HG03575 (cell line): ENCODE results near the gene PHF14.
"Not testable (repeated sequence)": the region's sequence is repeated elsewhere in the genome, so short reads cannot be mapped to it uniquely, and the experiment has no call there.

ENCODE experiments used
- ATAC-seq: cut with Tn5 transposase; IDR thresholded peaks from one replicate; pipeline ENCODE4 v1.9.1; 2021; ENCODE audit not compliant: unreplicated experiment, insufficient number of reproducible peaks, low FRiP score; ENCODE audit errors: extremely low read depth

Gene PHF14

GRCh38 chr7:10972174-10972573 lies 1.5 kb upstream of the PHF14 start:
- no peak for ATAC-seq

DNA sequence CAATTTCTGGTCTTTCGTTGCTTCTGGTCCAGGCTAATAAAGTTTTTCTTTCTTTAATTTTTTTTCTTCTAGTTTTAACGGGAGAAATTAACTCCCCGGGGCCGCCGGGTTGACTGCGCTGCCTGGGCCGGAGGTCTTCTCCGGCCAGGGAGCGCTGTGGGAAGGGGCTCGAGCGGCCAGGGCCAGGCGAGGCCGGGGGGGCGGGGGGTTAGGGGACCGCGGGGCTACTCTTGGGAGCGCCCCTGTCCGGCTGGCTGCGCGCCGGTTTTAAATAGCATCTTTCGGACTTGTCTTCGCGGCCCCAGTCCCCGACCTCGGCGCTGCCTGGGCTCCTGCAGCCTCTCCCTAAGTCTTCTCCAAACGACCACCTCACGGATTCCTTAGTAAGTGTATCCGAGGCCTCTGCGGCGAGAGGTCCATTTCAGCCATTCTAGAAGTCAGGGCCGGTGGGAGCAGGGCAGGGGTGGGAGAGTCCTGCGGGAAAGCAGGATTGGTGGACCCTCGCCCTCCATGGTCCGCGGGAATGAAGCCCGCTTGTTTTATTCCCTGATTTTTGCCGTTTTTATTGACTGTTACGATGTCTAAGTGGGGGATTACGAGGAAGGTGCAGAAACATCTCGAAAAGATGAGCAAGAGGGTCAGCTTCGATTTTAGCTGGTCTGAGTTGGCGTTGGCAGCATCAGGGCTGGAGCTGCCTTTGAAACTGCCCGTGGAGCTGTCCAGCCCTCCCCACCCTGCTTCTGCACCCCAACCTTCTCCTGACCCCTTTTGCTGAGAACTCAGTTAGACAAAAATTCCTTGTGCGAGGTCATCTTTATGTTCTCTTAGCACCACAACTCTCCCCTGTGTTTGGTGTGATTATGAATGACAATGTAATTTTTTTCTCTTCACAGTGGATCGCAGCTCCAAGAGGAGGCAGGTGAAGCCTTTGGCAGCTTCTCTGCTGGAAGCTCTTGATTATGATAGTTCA lies 555 bp downstream of the PHF14 start:
- ATAC-seq, result peak; percentile 2

DNA sequence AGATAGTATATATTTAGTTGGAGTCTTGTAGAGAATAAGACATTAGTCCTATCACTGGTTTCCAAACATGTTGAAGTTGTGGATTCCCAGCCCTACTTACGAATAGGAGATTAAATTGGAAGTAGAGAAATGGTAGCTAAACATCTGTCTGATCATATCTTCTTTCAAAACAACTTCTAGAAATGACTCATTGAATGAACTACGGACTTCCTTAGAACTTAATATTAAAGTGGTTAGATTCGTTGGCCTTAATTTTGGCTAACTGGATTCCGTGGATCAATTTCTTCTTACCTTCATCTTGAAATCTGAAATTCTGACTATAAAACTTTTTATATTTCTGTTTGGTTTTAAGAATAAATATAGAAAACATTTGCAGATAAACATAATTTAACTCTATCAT lies 3.4 kb downstream of the PHF14 start:
- ATAC-seq, result no peak

DNA sequence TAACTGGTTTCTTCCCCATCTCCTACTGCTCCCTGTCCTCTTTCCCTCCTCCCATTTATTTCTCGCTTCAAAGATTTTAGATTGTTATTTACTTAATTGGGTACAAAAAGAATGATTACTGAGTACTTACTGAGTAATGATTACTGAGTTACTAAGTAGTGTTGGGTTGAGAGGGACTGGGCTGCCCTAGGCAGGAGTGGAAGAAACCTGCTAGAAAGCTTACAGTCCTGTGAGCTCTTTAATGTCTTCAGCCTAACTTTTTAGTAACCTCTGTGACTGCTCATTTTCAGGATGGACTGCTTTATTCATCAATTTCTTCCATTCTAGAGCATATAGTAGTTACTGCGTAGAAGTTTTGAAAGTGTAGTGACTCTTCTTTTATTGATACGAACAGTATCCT lies 7.6 kb downstream of the PHF14 start:
- no peak for ATAC-seq

GRCh38 chr7:10990748-10991147 lies 17.1 kb downstream of the PHF14 start:
- not testable (repeated sequence) for ATAC-seq

DNA sequence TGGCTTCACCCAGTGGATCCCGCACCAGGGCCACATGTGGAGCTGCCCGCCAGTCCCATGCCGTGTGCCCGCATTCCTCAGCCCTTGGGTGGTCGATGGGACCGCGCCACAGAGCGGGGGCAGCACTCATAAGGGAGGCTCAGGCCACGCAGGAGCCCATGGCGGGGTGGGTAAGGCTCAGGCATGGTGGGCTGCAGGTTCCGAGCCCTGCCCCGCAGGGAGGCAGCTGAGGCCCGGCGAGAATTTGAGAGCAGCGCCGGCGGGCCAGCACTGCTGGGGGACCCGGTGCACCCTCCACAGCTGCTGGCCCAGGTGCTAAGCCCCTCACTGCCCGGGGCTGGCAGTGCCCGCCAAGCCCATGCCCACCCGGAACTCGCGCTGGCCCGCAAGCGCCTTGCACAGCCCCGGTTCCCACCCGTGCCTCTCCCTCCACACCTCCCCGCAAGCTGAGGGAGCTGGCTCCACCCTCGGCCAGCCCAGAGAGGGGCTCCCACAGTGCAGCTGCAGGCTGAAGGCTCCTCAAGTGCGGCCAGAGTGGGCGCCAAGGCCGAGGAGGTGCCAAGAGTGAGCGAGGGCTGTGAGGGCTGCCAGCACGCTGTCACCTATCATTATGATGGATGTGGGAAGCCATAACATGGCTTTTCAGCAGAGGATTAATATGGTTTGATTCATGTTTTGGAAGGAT lies 22.0 kb downstream of the PHF14 start:
- ATAC-seq, result not testable (repeated sequence)

DNA sequence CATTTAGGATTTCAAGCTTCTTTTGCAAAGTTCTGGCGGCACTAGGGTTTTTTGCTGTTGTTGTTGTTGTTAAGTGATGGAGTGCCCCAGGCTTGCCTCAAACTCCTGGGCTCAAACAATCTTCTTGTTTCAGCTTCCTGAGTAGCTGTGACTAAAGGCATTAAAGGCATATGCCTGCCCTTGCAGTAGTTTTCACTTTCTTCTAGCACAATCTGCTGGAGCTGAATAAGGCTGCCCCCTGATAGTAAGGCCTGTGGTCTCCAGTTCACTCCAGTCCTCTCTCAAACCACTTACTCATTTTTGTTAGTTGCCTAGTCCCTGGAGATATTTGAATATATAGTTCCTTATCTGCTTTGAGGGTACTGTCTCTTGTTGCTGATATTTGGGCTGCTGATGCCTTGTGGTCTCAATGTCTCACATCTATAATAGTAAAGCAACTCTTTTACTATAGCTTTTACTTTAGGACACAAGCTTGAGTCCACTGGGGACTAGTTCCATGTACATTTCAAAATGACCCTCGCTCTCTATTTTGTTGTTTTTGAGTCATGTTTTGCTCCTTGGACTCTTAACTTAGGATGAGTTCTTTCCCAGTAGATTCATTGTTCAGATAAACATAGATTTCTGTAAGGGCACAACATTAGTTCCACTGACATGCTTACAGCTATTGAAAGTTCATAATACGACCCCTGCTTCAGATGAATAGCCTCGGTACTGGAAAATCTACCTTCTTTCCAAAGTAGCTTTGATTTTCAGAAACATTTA lies 25.5 kb downstream of the PHF14 start:
- no peak for ATAC-seq

DNA sequence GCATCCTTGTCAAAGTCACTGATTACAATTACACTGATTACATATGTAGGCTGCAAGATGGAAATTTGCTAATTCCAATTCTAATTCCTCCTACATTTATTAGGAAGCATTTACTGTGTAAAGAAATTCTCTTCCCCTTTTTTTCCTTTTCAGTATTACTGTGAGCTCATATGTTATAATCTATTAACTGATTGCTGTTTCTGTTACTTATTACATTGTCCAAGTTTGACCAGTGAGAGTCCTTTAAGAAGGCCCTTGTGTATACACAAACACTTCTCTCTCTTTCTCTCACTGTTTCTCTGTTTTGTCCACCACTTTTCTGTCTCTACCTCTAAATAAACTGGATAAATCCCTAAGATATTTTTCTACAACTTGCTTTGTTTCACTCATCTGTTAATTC lies 31.5 kb downstream of the PHF14 start:
- ATAC-seq, result no peak

- no peak for ATAC-seq
Measured at GRCh38 chr7:11006291-11006690, 32.6 kb downstream of the PHF14 start.

- no peak for ATAC-seq
Measured at GRCh38 chr7:11009631-11010030, 36.0 kb downstream of the PHF14 start.

DNA sequence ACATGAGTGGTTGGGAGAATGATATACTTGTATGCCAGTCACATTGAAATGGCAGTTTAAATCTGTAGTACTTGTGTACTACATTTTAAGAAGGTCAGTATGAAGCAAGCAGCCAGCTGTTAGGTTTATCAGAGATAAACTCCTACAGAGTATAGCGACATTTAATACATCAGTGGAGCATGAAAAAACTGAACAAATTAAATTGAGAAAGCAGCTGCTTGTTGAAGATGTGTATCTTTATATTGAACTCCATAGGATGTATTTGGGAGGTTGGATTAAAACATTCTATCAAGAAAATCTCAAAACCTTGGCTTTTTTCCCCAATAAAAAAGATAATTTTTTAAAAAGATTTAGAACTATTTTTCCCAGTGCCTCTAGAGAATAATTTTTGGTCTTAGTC lies 47.8 kb downstream of the PHF14 start:
- no peak for ATAC-seq

DNA sequence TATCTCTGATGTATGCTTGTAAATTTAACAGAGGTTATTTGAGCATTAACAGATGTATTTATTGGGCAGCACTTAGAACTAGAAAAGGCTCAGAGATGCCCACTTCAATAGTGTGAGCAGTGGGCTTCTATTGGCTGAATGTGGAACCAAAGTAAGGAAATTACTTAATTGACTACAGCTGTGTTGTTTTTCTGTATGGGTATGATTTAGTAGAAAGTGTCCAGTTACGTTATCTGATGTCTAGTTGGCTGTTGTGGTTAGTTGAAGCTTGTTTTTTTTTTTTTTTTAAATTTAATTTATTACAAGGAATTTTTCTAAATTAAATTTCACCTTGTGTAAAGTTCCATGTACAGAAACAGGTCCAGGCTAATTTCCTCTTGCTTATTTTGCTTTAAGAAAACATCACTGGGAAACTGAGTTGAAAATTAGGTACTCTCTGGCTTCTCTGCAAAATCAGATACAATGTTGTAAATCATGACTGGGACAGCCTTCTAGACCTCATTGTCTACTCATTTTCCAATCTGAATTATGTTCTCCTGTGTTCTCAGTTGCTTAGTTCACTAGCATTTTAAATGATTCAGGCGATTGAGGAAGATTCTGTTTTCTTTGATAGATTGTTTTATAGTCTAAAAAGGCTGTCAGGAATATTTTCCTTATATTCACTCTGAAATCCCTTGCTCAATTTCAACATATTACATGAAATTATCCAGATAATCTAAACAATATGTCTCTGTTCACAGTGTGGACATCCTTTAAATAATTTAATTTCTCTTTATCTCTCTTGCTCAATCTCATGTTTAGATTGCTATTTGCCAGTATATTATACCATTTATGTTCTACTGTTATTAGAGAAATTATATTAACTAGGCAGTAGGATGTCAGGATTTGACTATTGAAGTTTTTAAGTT lies 53.0 kb downstream of the PHF14 start:
- ATAC-seq, result no peak

GRCh38 chr7:11035661-11036060 lies 62.0 kb downstream of the PHF14 start:
- no peak for ATAC-seq

GRCh38 chr7:11039974-11040373 lies 66.3 kb downstream of the PHF14 start:
- ATAC-seq, result no peak

DNA sequence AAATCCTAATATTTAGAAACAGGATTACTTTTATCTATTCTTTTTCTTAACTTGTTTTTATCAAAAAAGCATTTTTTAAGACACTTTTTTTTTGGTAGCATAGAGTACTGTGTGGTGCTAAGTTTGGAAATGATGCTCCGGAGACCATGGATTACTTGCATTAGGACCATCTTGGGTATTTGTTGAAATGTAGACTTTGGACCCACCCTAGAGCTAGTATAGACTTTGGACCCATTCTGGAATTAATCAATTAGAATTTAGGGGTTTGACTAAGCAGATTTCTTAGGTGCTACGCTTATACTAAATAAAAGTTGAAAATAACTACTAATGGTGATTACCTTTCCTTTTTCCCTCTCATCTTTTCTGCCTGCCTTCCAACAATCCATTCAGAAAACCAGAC lies 80.4 kb downstream of the PHF14 start:
- ATAC-seq, result no peak

DNA sequence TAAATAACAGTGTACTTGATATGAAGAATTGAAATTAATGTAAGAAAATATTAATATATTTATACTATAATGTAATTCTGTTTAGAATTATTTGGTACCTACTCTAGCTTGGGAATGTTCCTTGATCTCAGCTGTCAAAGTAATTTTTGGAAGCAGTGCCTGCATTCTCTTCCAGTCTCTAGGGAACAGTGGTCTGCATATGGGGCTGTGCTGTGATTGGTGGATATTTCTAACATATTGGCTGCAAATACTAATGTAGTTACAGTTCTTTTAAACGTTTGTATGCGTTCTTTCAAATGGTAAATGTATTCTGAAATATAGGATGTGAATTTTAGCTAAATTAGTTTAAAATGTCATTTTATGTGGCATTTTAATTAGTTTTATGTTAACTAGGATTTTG lies 87.2 kb downstream of the PHF14 start:
- no peak for ATAC-seq

DNA sequence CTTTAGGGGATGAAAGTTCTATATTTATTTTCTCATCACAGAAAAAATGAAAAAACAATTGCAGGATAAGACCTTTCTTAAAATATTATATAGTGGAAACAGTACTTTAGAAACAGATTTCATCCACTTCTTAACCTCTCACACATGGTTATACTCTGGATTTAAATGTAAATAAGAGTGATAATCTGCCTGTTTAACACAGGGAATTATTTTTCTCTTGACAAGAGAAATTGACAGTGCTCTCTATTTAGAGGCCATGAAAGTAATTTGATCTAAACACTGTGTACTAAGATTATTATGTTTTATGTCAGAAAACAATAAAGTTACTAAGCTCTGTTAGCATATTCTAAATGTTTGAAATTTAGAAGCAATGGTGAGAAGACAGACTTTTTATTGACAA lies 88.4 kb downstream of the PHF14 start:
- no peak for ATAC-seq

GRCh38 chr7:11069591-11069990 lies 95.9 kb downstream of the PHF14 start:
- no peak for ATAC-seq

DNA sequence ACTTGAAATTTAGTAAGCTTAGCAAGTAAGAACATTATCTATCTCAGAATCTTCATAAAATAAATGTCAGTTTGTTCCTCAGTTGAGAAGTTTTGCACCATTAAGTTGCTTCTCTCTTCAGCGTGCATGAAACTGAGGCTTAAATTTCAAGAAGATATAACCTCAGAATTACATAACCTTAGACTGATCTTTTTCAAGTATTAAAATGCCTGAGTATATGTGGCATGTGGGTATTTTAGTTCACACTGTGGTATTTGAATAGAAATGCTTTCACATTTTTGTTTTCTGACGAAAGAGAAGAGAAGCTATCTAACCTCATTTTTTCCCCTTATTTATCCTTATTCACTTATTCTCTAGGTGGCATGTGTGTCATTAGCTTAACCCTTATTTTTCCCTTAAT lies 104.1 kb downstream of the PHF14 start:
- no peak for ATAC-seq
